NB4 (cell line): Measurements from ENCODE around the gene IRS2.
"Not testable (repeated sequence)": the region's sequence is repeated elsewhere in the genome, so short reads cannot be mapped to it uniquely, and the experiment has no call there.

Experiments used
- DNase-seq: peaks from one replicate; pipeline ENCODE4 v3.0.0; 2010; ENCODE audit warnings: low read depth
- H3K4me3 ChIP-seq: one replicate; pipeline ENCODE4 v1.5.1; 2011; ENCODE audit warnings: mild to moderate bottlenecking, low read depth, low read length, moderate library complexity
- CTCF ChIP-seq: IDR thresholded peaks from one replicate; pipeline ENCODE4 v1.5.1; 2012; ENCODE audit warnings: low read depth, low read length
- MAX ChIP-seq: IDR thresholded peaks from 2 replicates; pipeline ENCODE4 v1.6.1; 2011; ENCODE audit warnings: low read depth, low read length
- MYC ChIP-seq: IDR thresholded peaks from 2 replicates; pipeline ENCODE4 v1.6.1; 2011; ENCODE audit warnings: low read depth, low read length
- POLR2A ChIP-seq: IDR thresholded peaks from 2 replicates; pipeline ENCODE4 v1.6.1; 2011; ENCODE audit warnings: mild to moderate bottlenecking; ENCODE audit not compliant: insufficient read length; ENCODE audit errors: extremely low read depth

Gene IRS2

DNA sequence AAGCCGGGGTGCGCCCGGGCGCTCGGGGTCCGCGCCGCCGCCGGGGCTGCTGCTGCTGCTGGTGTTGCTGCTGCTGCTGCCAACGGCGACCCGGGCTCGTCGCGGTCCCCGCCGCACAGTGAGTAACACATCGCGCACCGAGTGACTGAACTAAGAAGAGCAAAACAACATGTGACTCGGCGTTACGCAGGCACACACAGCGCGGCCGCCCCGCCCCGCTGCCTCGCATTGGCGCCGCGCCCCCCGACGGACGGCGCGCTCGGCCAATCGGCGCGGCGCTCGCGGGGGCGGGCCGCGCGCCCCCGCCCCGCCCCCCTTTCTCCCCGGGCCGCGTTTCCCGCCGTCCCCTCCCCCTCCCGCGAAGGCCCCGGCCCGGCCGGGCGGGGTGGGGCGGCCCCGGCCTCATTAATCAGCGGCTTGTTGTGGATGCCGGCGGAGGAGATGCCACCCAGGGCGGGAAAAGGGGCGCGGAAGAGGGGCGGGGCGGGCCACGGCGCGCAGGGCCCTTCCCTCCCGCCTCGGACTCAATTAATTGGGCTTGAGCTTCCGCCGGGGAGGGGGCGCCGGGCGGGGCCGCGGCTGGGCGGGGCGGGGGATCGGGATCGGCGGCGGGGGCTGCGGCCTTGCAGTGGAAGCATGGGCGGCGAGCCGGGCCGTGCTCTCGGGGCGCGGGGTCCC, at the start of gene IRS2:
Gene IRS2 (minus strand): TSS at position 127 of the 678 bp plus-strand sequence. CDS start 530 bp downstream, outside the sequence.
- DNase-seq = peak; percentile 98
- TF ChIP-seq POLR2A (peak; percentile 100), MYC (peak; percentile 95), MAX (peak; percentile 96), CTCF (no peak)
- peak within 1 kb of the TSS; percentile 75 for H3K4me3 ChIP-seq

DNA sequence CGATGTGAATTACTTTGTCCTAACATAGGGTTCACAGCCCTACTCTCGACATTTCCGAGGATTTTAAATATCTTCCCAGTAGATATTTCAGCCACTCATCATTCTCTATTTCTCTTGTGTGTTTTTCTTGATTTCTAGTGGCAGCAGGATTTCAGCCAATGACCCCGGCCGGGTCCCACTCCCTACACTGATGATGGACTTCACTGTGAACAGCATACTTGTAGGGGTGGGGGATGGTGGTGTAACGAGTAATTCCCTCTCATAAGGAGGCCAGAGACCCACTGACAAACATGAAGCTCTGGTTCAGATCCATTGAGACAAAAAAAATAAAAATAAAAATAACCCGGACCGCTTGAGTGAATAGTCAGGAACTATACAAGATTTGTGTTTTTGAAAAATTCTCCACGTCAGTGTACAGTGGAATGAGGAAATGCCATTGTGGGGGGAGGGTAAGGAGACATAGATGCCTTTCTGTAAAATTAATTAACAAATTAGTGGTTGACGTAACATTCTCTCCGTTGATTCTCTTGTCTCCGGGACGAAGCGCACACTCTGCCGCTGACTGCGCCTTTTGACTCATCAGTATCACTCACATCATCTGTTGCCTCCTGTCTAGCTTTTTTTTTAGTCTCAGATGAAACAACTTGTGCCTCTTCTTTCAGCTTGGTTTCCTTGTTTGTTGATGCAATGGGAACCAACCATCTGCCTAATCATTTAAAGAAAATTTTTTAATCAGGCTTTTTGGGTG, 48.8 kb upstream of the IRS2 start:
- peak; percentile 12 for DNase-seq
- TF ChIP-seq MAX = no peak
- no peak for TF ChIP-seq CTCF
- no peak for TF ChIP-seq MYC
- no peak for TF ChIP-seq POLR2A
- H3K4me3 ChIP-seq = no peak overlapping the region

GRCh38 chr13:109833940-109834339, 47.6 kb upstream of the IRS2 start:
- no peak overlapping the region for H3K4me3 ChIP-seq
- no peak for DNase-seq
- TF ChIP-seq POLR2A = no peak
- TF ChIP-seq MAX = no peak
- no peak for TF ChIP-seq CTCF
- no peak for TF ChIP-seq MYC

DNA sequence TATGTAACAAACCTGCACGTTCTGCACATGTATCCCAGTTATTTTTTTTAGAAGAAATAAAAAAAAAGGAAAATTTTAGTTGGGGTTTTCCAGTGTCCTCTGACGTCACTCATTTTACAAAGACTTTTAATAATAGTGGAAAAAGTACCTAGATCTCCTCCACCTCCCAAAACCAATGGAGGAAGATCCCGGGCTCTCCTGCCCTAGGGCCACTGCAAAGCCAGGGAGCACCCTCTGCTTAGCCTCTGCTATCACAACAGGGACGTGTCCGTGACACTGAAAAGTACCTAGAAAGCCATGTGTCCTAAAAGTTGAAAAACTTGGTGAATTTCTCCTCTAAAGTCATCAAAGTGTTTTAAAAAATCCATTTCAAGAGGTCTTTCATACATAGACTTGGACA, 46.7 kb upstream of the IRS2 start:
- TF ChIP-seq POLR2A (no peak), CTCF (no peak), MAX (no peak), MYC (no peak)
- H3K4me3 ChIP-seq = no peak overlapping the region
- no peak for DNase-seq

- H3K4me3 ChIP-seq, DNase-seq: not testable (repeated sequence)
Observed at GRCh38 chr13:109828591-109829316, 42.4 kb upstream of the IRS2 start.

GRCh38 chr13:109823201-109823600, 36.8 kb upstream of the IRS2 start:
- DNase-seq, H3K4me3 ChIP-seq: not testable (repeated sequence)

GRCh38 chr13:109821103-109821502, 34.7 kb upstream of the IRS2 start:
- no peak overlapping the region for H3K4me3 ChIP-seq
- no peak for DNase-seq
- TF ChIP-seq MAX (no peak), CTCF (no peak), POLR2A (no peak)
